ENCODE results near the gene PNCK. TPM values are rescaled to one million over a fixed set of nuclear protein-coding genes. Genes with fewer than 3 reads are reported as not detected.

The PNCK gene
- total and polyA plus RNA-seq, 2 experiments from 2014 or later = 3.5 to 11.9 TPM

GRCh38 chrX:153631346-153631745 lies 42.3 kb downstream of the PNCK start:
- Histone ChIP-seq H3F3A (replicated peaks; ENCODE audit: low read depth) (no peaks in the 10 kb centered on the region), H3K27me3 (ENCODE audit: insufficient read depth) (no peaks in the 10 kb centered on the region), H2AFZ (no peak overlapping the region), H3K9me2 (ENCODE audit: insufficient read depth) (no peaks in the 10 kb centered on the region), H3K79me2 (replicated peaks; ENCODE audit: insufficient read depth) (no peaks in the 10 kb centered on the region), H3K4me2 (no peak overlapping the region), H3K27ac (ENCODE audit: low read depth) (no peak overlapping the region), H3K4me1 (ENCODE audit: insufficient read depth) (no peaks in the 10 kb centered on the region), H3K4me3 (no peak overlapping the region), H3K36me3 (ENCODE audit: insufficient read depth) (no peaks in the 10 kb centered on the region), H4K20me1 (replicated peaks; ENCODE audit: insufficient read depth) (no peaks in the 10 kb centered on the region)
- TF ChIP-seq ZNF114 (CRISPR knock-in tag; IDR thresholded peaks at IDR 0.05) = no peak
- no peak for TF ChIP-seq POLR2AphosphoS5 (IDR thresholded peaks at IDR 0.05; ENCODE audit: low read depth)
- TF ChIP-seq REST (IDR thresholded peaks at IDR 0.05; ENCODE audit: unreplicated experiment) = no peak
- TF ChIP-seq NANOG (IDR thresholded peaks at IDR 0.05; ENCODE audit: borderline replicate concordance) = no peak
- TF ChIP-seq CREB1 (CRISPR knock-in tag; IDR thresholded peaks at IDR 0.05; ENCODE audit: low read depth) = no peak
- TF ChIP-seq, protein P1, sequence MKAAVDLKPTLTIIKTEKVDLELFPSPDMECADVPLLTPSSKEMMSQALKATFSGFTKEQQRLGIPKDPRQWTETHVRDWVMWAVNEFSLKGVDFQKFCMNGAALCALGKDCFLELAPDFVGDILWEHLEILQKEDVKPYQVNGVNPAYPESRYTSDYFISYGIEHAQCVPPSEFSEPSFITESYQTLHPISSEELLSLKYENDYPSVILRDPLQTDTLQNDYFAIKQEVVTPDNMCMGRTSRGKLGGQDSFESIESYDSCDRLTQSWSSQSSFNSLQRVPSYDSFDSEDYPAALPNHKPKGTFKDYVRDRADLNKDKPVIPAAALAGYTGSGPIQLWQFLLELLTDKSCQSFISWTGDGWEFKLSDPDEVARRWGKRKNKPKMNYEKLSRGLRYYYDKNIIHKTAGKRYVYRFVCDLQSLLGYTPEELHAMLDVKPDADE (IDR thresholded peaks at IDR 0.05) = no peak
- no peak for TF ChIP-seq EZH2phosphoT487 (IDR thresholded peaks at IDR 0.05; ENCODE audit: unreplicated experiment)
- no peak for TF ChIP-seq EZH2 (IDR thresholded peaks at IDR 0.05; ENCODE audit: low read depth, unreplicated experiment)
- TF ChIP-seq STAT1 (IDR thresholded peaks at IDR 0.05; ENCODE audit: unreplicated experiment) = no peak
- no peaks in the 10 kb centered on the region for H3K9me3 Mint-ChIP-seq
- no peak overlapping the region for H3K4me3 Mint-ChIP-seq
- no peaks in the 10 kb centered on the region for H3K4me1 Mint-ChIP-seq
- no peaks in the 10 kb centered on the region for H3K36me3 Mint-ChIP-seq (ENCODE audit: low read depth)
- peaks cover 1% of the 10 kb centered on the region for H3K27me3 Mint-ChIP-seq (ENCODE audit: insufficient read depth, low read depth, poor library complexity)
- H3K27ac Mint-ChIP-seq = no peak overlapping the region
- ATAC-seq = no peak
- DNase-seq (ENCODE audit: low spot score) = no peak

- peaks cover 1% of the 10 kb centered on the region for H3K27me3 Mint-ChIP-seq (ENCODE audit: insufficient read depth, low read depth, poor library complexity)
- H3K4me1 Mint-ChIP-seq = no peaks in the 10 kb centered on the region
- no peak for DNase-seq (ENCODE audit: low spot score)
These were observed 44.9 kb downstream of the PNCK start for GRCh38 chrX:153628665-153629064.

More at GRCh38 chrX:153628665-153629064, 44.9 kb downstream of the PNCK start:
- H3K9me2 ChIP-seq (ENCODE audit: insufficient read depth) = no peaks in the 10 kb centered on the region
- no peaks in the 10 kb centered on the region for H3K79me2 ChIP-seq (replicated peaks; ENCODE audit: insufficient read depth)
- no peaks in the 10 kb centered on the region for H3K36me3 ChIP-seq (ENCODE audit: insufficient read depth)
- H3K27me3 ChIP-seq (ENCODE audit: insufficient read depth) = no peaks in the 10 kb centered on the region
- no peaks in the 10 kb centered on the region for H3K36me3 Mint-ChIP-seq (ENCODE audit: low read depth)
- H3K9me3 Mint-ChIP-seq = no peaks in the 10 kb centered on the region
- H2AFZ ChIP-seq = no peak overlapping the region
- ATAC-seq = no peak
- H3K27ac Mint-ChIP-seq = no peak overlapping the region
- H4K20me1 ChIP-seq (replicated peaks; ENCODE audit: insufficient read depth) = no peaks in the 10 kb centered on the region
- H3F3A ChIP-seq (replicated peaks; ENCODE audit: low read depth) = no peaks in the 10 kb centered on the region
- H3K4me3 Mint-ChIP-seq = no peak overlapping the region
- H3K4me3 ChIP-seq = no peak overlapping the region
- H3K27ac ChIP-seq (ENCODE audit: low read depth) = no peak overlapping the region
- no peaks in the 10 kb centered on the region for H3K4me1 ChIP-seq (ENCODE audit: insufficient read depth)
- H3K4me2 ChIP-seq = no peak overlapping the region
- TF ChIP-seq ZNF114 (CRISPR knock-in tag; IDR thresholded peaks at IDR 0.05) (no peak), STAT1 (IDR thresholded peaks at IDR 0.05; ENCODE audit: unreplicated experiment) (no peak), CREB1 (CRISPR knock-in tag; IDR thresholded peaks at IDR 0.05; ENCODE audit: low read depth) (no peak), REST (IDR thresholded peaks at IDR 0.05; ENCODE audit: unreplicated experiment) (no peak), ZNF331 (CRISPR knock-in tag; IDR thresholded peaks at IDR 0.05; ENCODE audit: low read depth) (no peak), NANOG (IDR thresholded peaks at IDR 0.05; ENCODE audit: borderline replicate concordance) (no peak), EZH2 (IDR thresholded peaks at IDR 0.05; ENCODE audit: low read depth, unreplicated experiment) (no peak), POLR2AphosphoS5 (IDR thresholded peaks at IDR 0.05; ENCODE audit: low read depth) (no peak), JUNB (IDR thresholded peaks at IDR 0.05; ENCODE audit: unreplicated experiment) (no peak), EZH2phosphoT487 (IDR thresholded peaks at IDR 0.05; ENCODE audit: unreplicated experiment) (no peak)
- TF ChIP-seq, protein P1 (IDR thresholded peaks at IDR 0.05) = no peak

Data from GM23338 (cell line).